ENCODE results near the gene ERBB4. TPM values are rescaled to one million over a fixed set of nuclear protein-coding genes. Genes with fewer than 3 reads are reported as not detected.
A peak's percentile ranks its signal among the peaks of the same experiment; 100 is the strongest.

Gene ERBB4
- total RNA-seq, 1 experiment from 2014 or later = 0.04 TPM

DNA sequence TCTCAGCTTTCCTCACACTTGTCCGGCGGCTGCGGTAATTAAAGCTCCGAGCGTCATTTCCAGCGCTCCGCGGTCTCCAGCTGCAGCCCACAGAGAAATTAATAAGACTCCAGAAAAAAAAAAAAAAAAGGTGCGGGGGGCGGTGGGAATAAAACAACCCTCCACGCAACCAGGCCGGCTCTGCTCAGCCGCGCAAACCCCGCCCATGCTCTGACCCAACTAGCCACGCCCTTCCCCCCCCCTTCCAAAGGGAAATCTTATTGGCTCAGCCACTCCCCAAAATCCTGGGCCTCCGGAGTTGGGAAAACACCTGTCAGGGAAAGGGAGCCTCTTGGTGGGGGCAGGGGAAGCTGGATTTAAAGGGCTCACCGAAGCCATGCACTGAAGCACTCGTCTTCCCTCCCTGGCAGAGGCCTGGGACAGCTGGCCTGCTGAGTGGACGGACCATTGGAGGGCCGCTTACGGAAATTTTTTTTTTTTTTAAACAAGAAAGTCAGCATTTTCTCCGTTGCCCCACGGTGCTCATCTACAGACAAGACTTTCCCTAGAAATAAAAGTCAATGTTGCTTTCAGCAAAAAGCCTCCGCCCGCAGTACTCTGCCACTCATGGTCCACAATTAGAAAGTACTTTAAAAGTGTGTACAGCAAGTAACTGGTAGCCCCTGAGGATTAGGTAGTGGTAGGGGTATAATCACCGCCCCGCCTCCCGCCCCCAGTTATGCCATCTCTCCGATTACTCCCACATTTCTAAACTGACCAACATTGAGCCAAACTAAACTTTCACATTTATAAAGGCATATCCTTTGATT lies 674 bp upstream of the ERBB4 start:
- no peaks in the 10 kb centered on the region for H3K9me3 Mint-ChIP-seq
- H2BK15ac ChIP-seq (ENCODE audit: low read depth, low read length) = no peak overlapping the region
- no peak overlapping the region for H2BK120ac ChIP-seq (ENCODE audit: low read depth, low read length, poor library complexity, severe bottlenecking)
- H3K79me2 ChIP-seq (ENCODE audit: insufficient read depth, low read length) = no peaks in the 10 kb centered on the region
- no peak overlapping the region for H3K27ac ChIP-seq (ENCODE audit: insufficient read length, low read depth, low read length)
- H2BK12ac ChIP-seq (ENCODE audit: insufficient read length, low read depth, low read length) = no peak overlapping the region
- H3K23me2 ChIP-seq (ENCODE audit: insufficient read length, low read depth, low read length, poor library complexity, severe bottlenecking) = peaks cover 31% of the 10 kb centered on the region
- H3K56ac ChIP-seq (ENCODE audit: insufficient read length, low read depth, low read length) = no peak overlapping the region
- H3K9me3 ChIP-seq (ENCODE audit: control insufficient read depth, low read depth, low read length) = no peaks in the 10 kb centered on the region
- H3K4me3 Mint-ChIP-seq = peak overlapping the region; percentile 77 to 92
- no peak overlapping the region for H3K27ac Mint-ChIP-seq
- peaks cover 19 to 27% of the 10 kb centered on the region in 2 experiments for H3K4me1 Mint-ChIP-seq
- no peaks in the 10 kb centered on the region for H3K79me1 ChIP-seq (ENCODE audit: insufficient read depth, low read depth, low read length, poor library complexity, severe bottlenecking)
- no peak overlapping the region for H3T11ph ChIP-seq (ENCODE audit: low read length)
- H3K27me3 ChIP-seq (ENCODE audit: insufficient read depth, low read length) = peaks cover 23% of the 10 kb centered on the region; the same call in 1 of the 2 replicates
- H4K8ac ChIP-seq (replicated peaks; ENCODE audit: insufficient read length, low read depth, low read length) = no peak overlapping the region
- H3K4me2 ChIP-seq (ENCODE audit: insufficient read depth, insufficient read length, low read length) = peak overlapping the region; percentile 94
- H4K91ac ChIP-seq (ENCODE audit: insufficient read length, low read depth, low read length) = no peak overlapping the region
- no peak for TF ChIP-seq CTCF (conservative IDR thresholded peaks at IDR 0.05)
- H3K9ac ChIP-seq (ENCODE audit: extremely low read depth, insufficient read length, low read length) = no peak overlapping the region
- H4K5ac ChIP-seq (ENCODE audit: insufficient read length, low read depth, low read length) = no peak overlapping the region
- H3K4ac ChIP-seq (ENCODE audit: low read depth, low read length) = no peak overlapping the region
- DNase-seq = peak; percentile 88
- no peak overlapping the region for H2AK5ac ChIP-seq (ENCODE audit: insufficient read length, low read length)
- H2AFZ ChIP-seq (ENCODE audit: low read length) = no peak overlapping the region
- H3K36me3 Mint-ChIP-seq (ENCODE audit: insufficient read depth in 1 of 3, low read depth in 3 of 3) = no peaks in the 10 kb centered on the region
- WGBS (ENCODE audit: extremely low coverage, insufficient read length, low lambda C conversion rate) = no CpG with 5 or more reads among the region's 30 CpGs
- H2BK20ac ChIP-seq (ENCODE audit: low read depth, low read length, poor library complexity, severe bottlenecking) = no peak overlapping the region
- H3K4me1 ChIP-seq (ENCODE audit: insufficient read depth, low read length) = no peaks in the 10 kb centered on the region
- no peak overlapping the region for H3K23ac ChIP-seq (ENCODE audit: insufficient read length, low read depth, low read length)
- no peak overlapping the region for H2BK5ac ChIP-seq (ENCODE audit: insufficient read length, low read length)
- H4K20me1 ChIP-seq (ENCODE audit: control insufficient read depth, insufficient read depth, insufficient read length) = no peaks in the 10 kb centered on the region
- peaks cover 86% of the 10 kb centered on the region for H3K27me3 Mint-ChIP-seq (ENCODE audit: low read depth)
- no peak overlapping the region for H3K18ac ChIP-seq (ENCODE audit: insufficient read length, low read depth, low read length)
- no peak overlapping the region for H3K14ac ChIP-seq (ENCODE audit: insufficient read depth, low read length)

Data from H9 (cell line).